Right lobe of liver (tissue), 4 donors: ENCODE results near the gene CPD.

Experiments used
- CTCF ChIP-seq, 4 donors: fragments of 200-600 bp in 3 of 4; fragments of 450-650 bp in 1 of 4; IDR thresholded peaks; one replicate each; pipeline versions ENCODE4 v1.5.1 to v1.8.0; 2016 to 2022; ENCODE audit warnings: antibody characterized with exemption in 4 of 4, mild to moderate bottlenecking in 2 of 4
- POLR2A ChIP-seq: fragments of 450-650 bp; IDR thresholded peaks from one replicate; pipeline ENCODE4 v1.6.1; 2017; ENCODE audit warnings: antibody characterized with exemption, mild to moderate bottlenecking
- donor health status: DM: no; HTN: no; CAD: no.
- donor health status: DM: no; HTN: no; CAD: no.
- donor health status: DM: no; HTN: yes; CAD: no.

GRCh38 chr17:30378241-30378824 lies 394 bp upstream of the CPD start:
- TF ChIP-seq CTCF (IDR thresholded peaks at IDR 0.05): no peak
- TF ChIP-seq POLR2A: no peak
